ENCODE results near the gene SLCO3A1. TPM values are rescaled to one million over a fixed set of nuclear protein-coding genes. Genes with fewer than 3 reads are reported as not detected.
"Not testable (repeated sequence)": the region's sequence is repeated elsewhere in the genome, so short reads cannot be mapped to it uniquely, and the experiment has no call there.

Gene SLCO3A1
- total and polyA plus RNA-seq, 12 donors: 33.9 to 57.2 (median 46.4) TPM

DNA sequence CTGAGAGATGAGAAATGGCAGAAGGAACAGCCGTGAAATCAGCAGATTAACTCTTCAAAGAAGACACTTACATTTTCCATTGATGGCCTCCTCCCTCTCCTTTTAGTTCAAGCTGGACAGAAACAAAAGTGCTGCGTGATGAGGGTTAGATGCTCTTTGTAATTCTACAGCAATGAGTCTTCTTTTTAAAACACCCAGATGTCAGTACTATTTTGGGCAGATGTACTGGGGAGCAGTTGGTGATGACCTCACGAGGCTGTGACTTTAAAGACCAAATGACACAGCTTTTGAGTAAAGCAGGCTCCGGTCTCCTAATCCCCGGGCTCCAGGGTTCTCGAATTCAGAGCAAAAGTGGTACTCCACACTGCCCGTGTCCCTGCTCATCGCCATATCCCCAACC, 198.2 kb downstream of the SLCO3A1 start:
- H3K27me3 ChIP-seq: no peaks in the 10 kb centered on the region
- H3K4me1 ChIP-seq: peaks cover 11 to 65% (median 31%) of the 10 kb centered on the region in 9 donors
- TF ChIP-seq, protein P1, sequence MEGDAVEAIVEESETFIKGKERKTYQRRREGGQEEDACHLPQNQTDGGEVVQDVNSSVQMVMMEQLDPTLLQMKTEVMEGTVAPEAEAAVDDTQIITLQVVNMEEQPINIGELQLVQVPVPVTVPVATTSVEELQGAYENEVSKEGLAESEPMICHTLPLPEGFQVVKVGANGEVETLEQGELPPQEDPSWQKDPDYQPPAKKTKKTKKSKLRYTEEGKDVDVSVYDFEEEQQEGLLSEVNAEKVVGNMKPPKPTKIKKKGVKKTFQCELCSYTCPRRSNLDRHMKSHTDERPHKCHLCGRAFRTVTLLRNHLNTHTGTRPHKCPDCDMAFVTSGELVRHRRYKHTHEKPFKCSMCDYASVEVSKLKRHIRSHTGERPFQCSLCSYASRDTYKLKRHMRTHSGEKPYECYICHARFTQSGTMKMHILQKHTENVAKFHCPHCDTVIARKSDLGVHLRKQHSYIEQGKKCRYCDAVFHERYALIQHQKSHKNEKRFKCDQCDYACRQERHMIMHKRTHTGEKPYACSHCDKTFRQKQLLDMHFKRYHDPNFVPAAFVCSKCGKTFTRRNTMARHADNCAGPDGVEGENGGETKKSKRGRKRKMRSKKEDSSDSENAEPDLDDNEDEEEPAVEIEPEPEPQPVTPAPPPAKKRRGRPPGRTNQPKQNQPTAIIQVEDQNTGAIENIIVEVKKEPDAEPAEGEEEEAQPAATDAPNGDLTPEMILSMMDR (IDR thresholded peaks at IDR 0.05): no peak
- ATAC-seq (peak in 4 of 8 donors; percentile 9 to 22 (median 20)), DNase-seq (no peak)
- H3K9me3 ChIP-seq: no peaks in the 10 kb centered on the region
- H3K4me3 ChIP-seq: no peak overlapping the region
- H3K36me3 ChIP-seq: no peaks in the 10 kb centered on the region
- intact Hi-C loops (cut with DNase I): loop anchor here in 1 of 10 donors (10.0 kb wide), 1 partner anchor 47 kb away; no protein-coding TSS in a partner anchor
- WGBS, 2 donors: 84 to 88% methylated on average over 8 of the region's 8 CpGs
- H3K27ac ChIP-seq: peak overlapping the region in 2 of 10 donors; percentile 0 to 12

DNA sequence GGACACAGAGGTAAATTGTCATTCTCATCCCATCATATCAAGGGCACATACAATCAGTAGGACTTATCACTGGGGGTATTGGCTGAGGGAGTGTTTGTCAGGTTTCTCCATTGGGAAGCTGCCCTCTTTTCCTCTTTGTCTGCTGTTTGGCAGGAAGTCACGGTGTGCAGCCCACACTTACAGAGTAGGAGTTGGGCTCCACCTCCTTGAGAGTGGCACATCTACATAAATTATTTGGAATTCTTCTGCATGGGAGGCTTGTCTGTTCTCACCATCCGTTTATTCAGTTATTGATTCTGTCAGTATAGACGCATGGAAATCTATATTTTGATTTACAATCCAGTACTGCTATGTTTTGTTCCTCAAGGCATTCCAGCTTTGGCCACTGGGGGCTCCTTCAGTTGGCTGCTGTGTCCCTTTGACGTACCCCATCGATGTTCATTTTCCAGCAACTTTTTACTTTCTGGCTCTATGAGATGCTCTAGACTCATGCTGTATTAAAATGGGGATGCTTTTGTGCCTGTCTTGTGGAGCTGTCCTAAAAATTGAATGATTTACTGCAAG, 200.3 kb downstream of the SLCO3A1 start:
- 72% methylated on average over 5 of the region's 5 CpGs for WGBS, 2 donors
- intact Hi-C loops (cut with DNase I): loop anchor here in 1 of 10 donors (10.0 kb wide), 1 partner anchor 49 kb away; no protein-coding TSS in a partner anchor
- Histone ChIP-seq H3K27me3 (no peaks in the 10 kb centered on the region), H3K27ac (no peak overlapping the region), H3K36me3 (no peaks in the 10 kb centered on the region), H3K4me1 (peaks cover 19 to 80% (median 45%) of the 10 kb centered on the region in 9 donors), H3K4me3 (no peak overlapping the region), H3K9me3 (no peaks in the 10 kb centered on the region)
- TF ChIP-seq, protein P1 (IDR thresholded peaks at IDR 0.05): peak in 4 of 9 donors; percentile 17 to 31 (median 25)
- DNase-seq (no peak), ATAC-seq (no peak)

DNA sequence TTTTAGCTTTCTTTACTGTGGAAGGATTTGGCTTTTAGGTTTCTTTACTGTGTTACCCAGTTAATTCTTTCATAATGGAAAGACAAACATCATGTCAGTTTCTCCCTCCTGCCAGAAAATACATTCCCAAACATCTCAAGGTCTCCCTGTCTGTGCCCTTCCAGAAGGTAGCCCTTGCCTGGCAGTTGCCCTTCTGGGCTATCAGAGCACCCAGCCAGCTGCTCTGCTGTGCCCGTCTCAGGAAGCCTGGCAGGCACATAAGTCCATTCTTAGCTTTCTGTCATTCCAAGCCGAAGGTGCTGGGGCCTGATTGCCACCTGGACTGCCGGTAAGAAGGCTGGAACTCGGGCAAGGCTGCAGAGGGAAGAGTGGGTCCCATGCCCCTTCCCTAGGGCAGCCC, 203.4 kb downstream of the SLCO3A1 start:
- ATAC-seq (peak in 4 of 8 donors; percentile 18 to 40 (median 21)), DNase-seq (no peak)
- peaks cover 6 to 77% (median 39%) of the 10 kb centered on the region in 9 donors for H3K4me1 ChIP-seq
- no peaks in the 10 kb centered on the region for H3K27me3 ChIP-seq
- WGBS, 2 donors: 31 to 50% methylated on average over 4 of the region's 4 CpGs
- no peak overlapping the region for H3K4me3 ChIP-seq
- H3K36me3 ChIP-seq: no peaks in the 10 kb centered on the region
- TF ChIP-seq, protein P1 (IDR thresholded peaks at IDR 0.05): no peak
- H3K27ac ChIP-seq: peak overlapping the region in 6 of 10 donors; percentile 18 to 45 (median 34)
- intact Hi-C loops (cut with DNase I): loop anchor here in 3 of 10 donors (5.0 to 10.0 kb wide), 3 partner anchors 40 to 80 kb away; no protein-coding TSS in a partner anchor
- H3K9me3 ChIP-seq: no peaks in the 10 kb centered on the region

DNA sequence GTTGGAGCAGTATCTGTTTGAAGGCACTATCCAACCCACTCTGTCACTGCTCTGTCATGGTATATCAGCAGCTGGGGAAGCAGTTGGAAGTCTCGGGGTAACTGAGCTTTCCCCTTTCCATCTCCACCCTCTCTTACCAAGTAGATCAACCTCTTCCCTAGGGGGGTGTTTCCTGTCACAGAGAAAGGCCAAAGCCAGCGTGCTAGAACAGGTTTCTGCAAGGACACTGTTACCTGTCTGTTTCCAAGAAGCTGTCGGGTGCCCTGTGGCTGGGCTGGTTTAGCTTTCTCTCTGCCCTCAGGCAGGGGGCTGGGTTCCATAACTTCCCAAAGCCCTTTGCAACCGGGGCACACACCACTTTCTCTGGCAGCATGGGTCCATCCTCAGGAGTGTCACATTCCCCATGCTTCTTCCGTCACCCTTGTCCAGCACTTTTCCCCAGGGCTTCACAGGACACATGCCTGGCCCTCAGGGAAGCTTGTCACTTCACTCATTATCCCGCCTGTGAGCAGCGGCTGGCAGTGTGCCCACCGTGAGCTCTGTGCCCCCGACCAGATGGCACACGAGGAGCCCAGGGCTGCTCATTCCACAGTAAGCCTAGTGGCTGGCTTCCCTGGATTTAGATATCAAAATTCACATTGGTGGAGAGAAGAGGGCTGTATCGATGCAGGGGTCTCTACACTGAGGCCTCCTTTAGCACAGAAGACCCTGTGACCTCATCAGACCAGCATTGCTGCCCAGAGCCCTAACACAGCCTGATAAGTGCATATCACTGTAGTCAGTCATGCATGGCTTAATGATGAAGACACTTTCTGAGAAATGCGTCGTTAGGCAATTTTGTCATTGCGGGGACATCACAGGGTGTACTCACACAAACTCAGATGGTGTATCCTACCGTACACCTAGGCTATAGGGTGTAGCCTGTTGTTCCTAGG, 205.8 kb downstream of the SLCO3A1 start:
- peak; percentile 34 to 62 for DNase-seq
- peak overlapping the region in 8 of 10 donors; percentile 23 to 88 (median 50) for H3K27ac ChIP-seq

DNA sequence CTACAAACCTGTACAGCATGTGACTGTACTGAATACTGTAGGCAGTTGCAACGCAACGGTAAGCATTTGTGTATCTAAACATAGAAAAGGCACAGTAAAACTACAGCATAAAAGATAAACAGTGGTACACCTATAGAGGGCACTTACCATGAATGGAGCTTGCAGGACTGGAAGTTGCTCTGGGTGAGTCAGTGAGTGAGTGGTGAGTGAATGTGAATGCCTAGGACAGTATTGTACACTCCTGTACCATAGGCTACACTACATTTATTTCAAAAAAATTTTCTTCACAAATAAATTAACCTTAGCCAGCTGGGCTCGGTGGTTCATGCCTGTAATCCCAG, 206.4 kb downstream of the SLCO3A1 start:
- not testable (repeated sequence) for H3K4me3 ChIP-seq, DNase-seq, H3K27me3 ChIP-seq, H3K9me3 ChIP-seq, H3K36me3 ChIP-seq
- WGBS, 2 donors: 50 to 52% methylated on average over 3 of the region's 3 CpGs
- ATAC-seq: peak in 2 of 8 donors; percentile 15 to 18
- intact Hi-C loops (cut with DNase I): loop anchor here in 4 of 10 donors (5.0 to 10.0 kb wide), 4 partner anchors 43 to 83 kb away; no protein-coding TSS in a partner anchor
- H3K27ac ChIP-seq: peak overlapping the region in 7 of 10 donors; percentile 14 to 88 (median 52)
- H3K4me1 ChIP-seq: peaks cover 16 to 75% (median 48%) of the 10 kb centered on the region in 9 donors

More for the DNA sequence above, 205.8 kb downstream of the SLCO3A1 start:
- Histone ChIP-seq H3K27me3 (no peaks in the 10 kb centered on the region), H3K4me3 (no peak overlapping the region), H3K4me1 (peaks cover 16 to 75% (median 48%) of the 10 kb centered on the region in 9 donors), H3K36me3 (no peaks in the 10 kb centered on the region), H3K9me3 (peaks cover 0 to 5% (median 0%) of the 10 kb centered on the region in 11 donors)
- TF ChIP-seq, protein P1 (IDR thresholded peaks at IDR 0.05): no peak
- ATAC-seq: peak; percentile 50 to 63 (median 60)
- intact Hi-C loops (cut with DNase I): loop anchor here in 3 of 10 donors (5.0 to 10.0 kb wide), 3 partner anchors 42 to 82 kb away; no protein-coding TSS in a partner anchor
- 46 to 67% methylated on average over 15 of the region's 15 CpGs for WGBS, 2 donors

All from heart right ventricle (tissue), 16 donors.